Stimulated activated CD4-positive, alpha-beta T cell treated with anti-CD3 and anti-CD28 coated beads, Interleukin-4, amount 100 ng/mL, for 24 hours (primary cell): ENCODE data around the gene IFNW1.

Experiments
- DNase-seq: peaks from one replicate; pipeline ENCODE4 v3.0.0-alpha.2; 2020

The IFNW1 gene

DNA sequence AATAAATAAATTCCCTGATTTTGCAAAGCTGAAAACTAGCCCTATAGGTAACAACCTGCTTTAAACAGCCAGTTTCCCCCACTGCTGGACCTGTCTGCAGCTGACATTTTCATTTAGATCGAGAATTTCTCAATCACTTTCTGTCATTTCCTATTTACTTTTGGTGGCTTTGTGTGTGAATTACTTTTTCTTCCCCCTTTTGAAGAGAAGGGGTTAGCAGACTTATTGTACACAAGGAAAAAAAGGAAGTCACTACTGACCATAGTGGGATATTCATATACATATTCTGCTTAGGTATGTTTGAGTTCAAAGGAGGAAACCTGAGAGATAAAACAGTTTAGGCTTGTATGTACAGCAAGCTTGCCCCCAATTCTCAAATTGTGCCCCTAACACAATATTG lies 36.8 kb downstream of the IFNW1 start:
- DNase-seq: no peak

DNA sequence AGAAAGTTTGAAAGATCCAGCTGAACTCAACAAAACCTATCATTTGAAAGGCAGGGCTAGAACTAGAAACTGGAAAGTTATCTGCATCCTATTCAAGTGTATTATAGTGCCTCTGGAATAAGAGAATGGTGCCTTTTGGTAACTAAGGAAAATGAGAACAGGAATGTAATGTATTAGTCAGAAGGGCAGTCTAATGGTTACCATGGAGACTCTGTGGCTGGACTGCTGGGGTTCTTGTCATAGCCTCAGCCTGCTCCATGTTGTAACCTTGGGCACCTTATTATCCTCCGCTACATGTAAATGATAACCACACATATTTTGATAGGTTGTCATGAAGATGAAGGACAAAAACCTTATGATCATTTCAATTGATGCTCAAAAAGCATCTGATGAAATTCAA lies 39.3 kb downstream of the IFNW1 start:
- DNase-seq: no peak

DNA sequence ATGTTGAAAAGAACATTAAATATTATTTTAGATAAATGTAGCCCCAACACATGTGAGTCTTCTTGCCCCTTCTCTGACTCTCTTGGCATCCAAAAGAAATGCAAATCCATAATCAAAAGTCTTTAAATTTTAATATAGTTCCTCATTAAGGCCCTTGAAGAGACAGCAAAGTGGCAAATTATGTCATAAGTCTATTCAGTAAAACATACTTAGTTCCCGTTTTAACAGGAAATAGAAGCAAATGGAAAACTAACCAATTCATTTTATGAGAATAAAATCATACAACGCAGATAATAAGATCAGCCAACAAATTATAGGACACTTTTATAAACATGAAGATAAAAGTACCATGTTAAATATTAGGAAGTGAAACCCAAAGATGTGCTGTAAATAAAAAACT lies 43.8 kb downstream of the IFNW1 start:
- no peak for DNase-seq

DNA sequence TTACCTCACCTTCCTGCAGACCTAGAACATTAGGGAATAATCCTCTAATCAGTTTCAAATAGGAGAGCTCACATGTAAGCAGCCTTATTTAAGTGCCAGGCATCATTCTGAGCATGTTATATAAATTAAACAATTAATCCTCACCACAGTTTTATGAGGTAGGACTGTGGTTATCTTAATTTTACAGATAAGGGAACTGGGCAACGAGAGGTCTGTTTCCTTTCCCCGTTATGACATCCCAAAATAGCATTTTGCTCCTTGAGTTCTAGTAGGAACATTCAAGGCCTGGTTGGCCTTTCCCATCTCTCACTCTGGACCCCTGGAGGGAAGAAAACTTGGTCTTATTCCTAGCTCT lies 44.8 kb downstream of the IFNW1 start:
- DNase-seq: no peak

DNA sequence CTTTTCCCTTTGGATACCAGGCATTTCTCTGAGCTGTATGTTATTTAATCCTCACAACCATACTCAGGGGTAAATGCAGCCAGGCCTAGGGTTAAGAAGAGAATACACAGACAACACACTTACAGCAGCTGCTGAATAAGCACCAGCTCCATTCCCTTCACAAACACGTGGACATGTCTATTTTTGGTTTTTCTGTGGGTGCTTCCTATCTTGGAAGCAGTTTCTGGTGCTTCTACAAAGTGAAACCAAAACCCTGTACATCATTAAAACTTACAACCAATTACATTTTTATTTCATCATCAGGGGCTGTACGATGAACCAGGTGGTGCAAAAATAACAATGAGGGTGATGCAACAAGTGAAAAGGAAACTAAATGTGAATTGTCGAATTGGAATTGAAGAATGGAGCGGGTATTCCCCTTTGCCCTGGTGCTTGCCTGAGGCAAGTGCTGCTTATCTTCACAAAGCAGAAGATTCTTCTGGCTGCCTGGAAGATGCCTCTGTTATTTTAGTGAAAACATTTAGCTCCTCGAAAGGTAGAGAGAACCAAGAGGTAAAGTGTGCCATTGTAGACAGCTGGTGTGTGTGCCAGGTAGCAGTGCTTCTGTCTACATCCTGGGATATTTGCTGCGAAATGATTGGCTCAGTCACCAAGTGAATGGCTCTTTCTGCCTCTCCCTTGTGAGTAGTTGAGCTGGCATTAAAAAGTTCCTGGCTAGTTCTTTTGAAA lies 45.3 kb downstream of the IFNW1 start:
- DNase-seq: peak; percentile 49

DNA sequence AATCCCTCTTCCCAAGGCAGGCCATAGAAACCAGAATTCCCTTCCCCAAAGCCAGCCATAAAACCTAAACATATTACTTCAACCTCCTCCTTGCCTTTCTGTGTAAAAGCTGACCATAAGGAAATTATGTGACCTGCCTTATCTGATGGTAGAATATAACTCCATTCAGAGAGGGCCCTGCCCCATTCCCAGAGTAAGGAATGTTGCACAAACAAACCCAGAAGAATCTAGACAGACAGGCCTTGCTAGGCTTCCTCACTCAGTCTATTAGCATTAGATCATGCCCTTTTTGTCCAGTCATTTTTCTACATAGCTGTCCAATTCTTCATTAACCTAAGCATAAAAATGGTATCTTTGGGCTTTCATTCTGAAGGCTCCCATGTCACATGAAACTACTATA lies 46.1 kb downstream of the IFNW1 start:
- DNase-seq: no peak
